OCI-LY7 (cell line): Measurements from ENCODE around the gene KCNJ2. TPM values are rescaled to one million over a fixed set of nuclear protein-coding genes. Genes with fewer than 3 reads are reported as not detected.

Experiments used
- BruUV-seq: library from RNA; stranded (reverse); fragments of 400-500 nt; replicated peaks from 2 replicates; lab custom pipeline; 2021; lab: Mats Ljungman, UMichigan
- CTCF ChIA-PET: fragments of 300-600 bp; sonication (Branson Sonifier 250); formaldehyde crosslinking; loops from one replicate; lab custom pipeline; 2022; ENCODE audit warnings: antibody characterized with exemption; ENCODE audit not compliant: unreplicated experiment; lab: Charles Lee
- POLR2A ChIA-PET: fragments of 300-600 bp; sonication (Branson Sonifier 250); formaldehyde crosslinking; loops from one replicate; lab custom pipeline; 2022; ENCODE audit warnings: antibody characterized with exemption; lab: Charles Lee
- DNase-seq: peaks from one replicate; pipeline ENCODE4 v3.0.0-alpha.2; 2015; ENCODE audit warnings: low spot score
- H2AFZ ChIP-seq: fragments of 200-600 bp; sonication (generic), shearing (Covaris generic); 2 replicates; pipeline ENCODE4 v1.6.1; 2014; ENCODE audit warnings: mild to moderate bottlenecking, antibody characterized with exemption, low read length, moderate library complexity
- H3K27ac ChIP-seq: fragments of 200-600 bp; sonication (generic); 2 replicates; pipeline ENCODE4 v1.5.1; 2014; ENCODE audit warnings: mixed run types, low read depth, mild to moderate bottlenecking, moderate library complexity, low read length, inconsistent platforms; ENCODE audit not compliant: poor library complexity, severe bottlenecking
- H3K36me3 ChIP-seq: fragments of 200-600 bp; sonication (generic); 2 replicates; pipeline ENCODE4 v1.6.1; 2014; ENCODE audit warnings: mild to moderate bottlenecking, antibody characterized with exemption, low read length, moderate library complexity, mixed read lengths; ENCODE audit not compliant: insufficient read depth
- H3K4me1 ChIP-seq: fragments of 200-600 bp; sonication (generic); 2 replicates; pipeline ENCODE4 v1.5.1; 2014; ENCODE audit warnings: mild to moderate bottlenecking, low read length; ENCODE audit not compliant: insufficient read depth, poor library complexity, severe bottlenecking
- H3K4me2 ChIP-seq: fragments of 200-600 bp; sonication (generic); 2 replicates; pipeline ENCODE4 v1.6.1; 2014; ENCODE audit warnings: mild to moderate bottlenecking, low read length
- H3K4me3 ChIP-seq: fragments of 200-600 bp; sonication (generic); 2 replicates; pipeline ENCODE4 v1.5.1; 2014; ENCODE audit warnings: mild to moderate bottlenecking, low read depth, low read length; ENCODE audit not compliant: poor library complexity, severe bottlenecking
- H3K79me2 ChIP-seq: fragments of 200-600 bp; sonication (generic); 2 replicates; pipeline ENCODE4 v1.6.1; 2016; ENCODE audit warnings: low read depth, mild to moderate bottlenecking, low read length, moderate library complexity, mixed read lengths; ENCODE audit not compliant: insufficient read depth
- H3K9me2 ChIP-seq: fragments of 200-600 bp; sonication (generic); 2 replicates; pipeline ENCODE4 v1.6.1; 2016; ENCODE audit warnings: mild to moderate bottlenecking, low read length, mixed read lengths; ENCODE audit not compliant: insufficient read depth
- H3K9me3 ChIP-seq: fragments of 200-600 bp; sonication (generic); 2 replicates; pipeline ENCODE4 v1.6.1; 2014; ENCODE audit warnings: mild to moderate bottlenecking, mixed run types, low read length, mixed read lengths
- H4K20me1 ChIP-seq: fragments of 200-600 bp; sonication (generic); 2 replicates; pipeline ENCODE4 v1.6.1; 2014; ENCODE audit warnings: mild to moderate bottlenecking, antibody characterized with exemption, low read length, moderate library complexity, mixed read lengths; ENCODE audit not compliant: insufficient read depth
- EZH2phosphoT487 ChIP-seq: fragments of 200-600 bp; sonication (generic); IDR thresholded peaks from 2 replicates; pipeline ENCODE4 v1.6.1; 2018; ENCODE audit warnings: low read depth, borderline replicate concordance, mild to moderate bottlenecking, mixed run types, antibody characterized with exemption, low read length, moderate library complexity, mixed read lengths
- intact Hi-C: fragments of 100-400 bp; cut with micrococcal nuclease; formaldehyde crosslinking; loops from one replicate; pipeline ENCODE4 v1.10.0; 2022; ENCODE audit not compliant: unreplicated experiment
- total RNA-seq, 2 experiments: library from RNA; depleted of rRNA in 1 of 2; stranded (reverse); fragments of >200 nt in 1 of 2; shearing (Covaris generic) in 1 of 2; gene quantifications; 2 replicates each; pipeline ENCODE4 v1.2.3, GENCODE V29; 2014 to 2022
- TF ChIP-seq, protein P1 (sequence below): fragments of 200-600 bp; sonication (generic); conservative IDR thresholded peaks from 2 replicates; pipeline ENCODE4 v1.5.1; 2014; ENCODE audit warnings: mild to moderate bottlenecking, antibody characterized with exemption, low read length, moderate library complexity, mixed read lengths

Gene KCNJ2
- total RNA-seq, 2 experiments from 2014 or later = 0.55 to 0.88 TPM

GRCh38 chr17:70158180-70158579 is 11.2 kb upstream of the KCNJ2 start:
- Histone ChIP-seq H3K9me2 (no peaks in the 10 kb centered on the region), H3K4me2 (no peak overlapping the region), H3K4me1 (no peaks in the 10 kb centered on the region), H3K4me3 (no peak overlapping the region), H3K79me2 (no peaks in the 10 kb centered on the region), H3K27ac (no peak overlapping the region), H4K20me1 (no peaks in the 10 kb centered on the region), H3K36me3 (no peaks in the 10 kb centered on the region), H2AFZ (no peak overlapping the region), H3K9me3 (no peaks in the 10 kb centered on the region)
- intact Hi-C loops = no loop called here
- BruUV-seq = no TSS peak
- POLR2A ChIA-PET = interaction anchor here (0.6 to 0.8 kb wide), 3 partner anchors 9 to 847 kb away, joined by 3 to 5 read pairs (median 3); no protein-coding TSS in a partner anchor
- no peak for DNase-seq
- CTCF ChIA-PET = interaction anchor here (0.6 to 1.1 kb wide), 2 partner anchors 9 to 151 kb away, joined by 3 to 5 read pairs; no protein-coding TSS in a partner anchor
- TF ChIP-seq, protein P1, sequence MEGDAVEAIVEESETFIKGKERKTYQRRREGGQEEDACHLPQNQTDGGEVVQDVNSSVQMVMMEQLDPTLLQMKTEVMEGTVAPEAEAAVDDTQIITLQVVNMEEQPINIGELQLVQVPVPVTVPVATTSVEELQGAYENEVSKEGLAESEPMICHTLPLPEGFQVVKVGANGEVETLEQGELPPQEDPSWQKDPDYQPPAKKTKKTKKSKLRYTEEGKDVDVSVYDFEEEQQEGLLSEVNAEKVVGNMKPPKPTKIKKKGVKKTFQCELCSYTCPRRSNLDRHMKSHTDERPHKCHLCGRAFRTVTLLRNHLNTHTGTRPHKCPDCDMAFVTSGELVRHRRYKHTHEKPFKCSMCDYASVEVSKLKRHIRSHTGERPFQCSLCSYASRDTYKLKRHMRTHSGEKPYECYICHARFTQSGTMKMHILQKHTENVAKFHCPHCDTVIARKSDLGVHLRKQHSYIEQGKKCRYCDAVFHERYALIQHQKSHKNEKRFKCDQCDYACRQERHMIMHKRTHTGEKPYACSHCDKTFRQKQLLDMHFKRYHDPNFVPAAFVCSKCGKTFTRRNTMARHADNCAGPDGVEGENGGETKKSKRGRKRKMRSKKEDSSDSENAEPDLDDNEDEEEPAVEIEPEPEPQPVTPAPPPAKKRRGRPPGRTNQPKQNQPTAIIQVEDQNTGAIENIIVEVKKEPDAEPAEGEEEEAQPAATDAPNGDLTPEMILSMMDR = no peak
- no peak for TF ChIP-seq EZH2phosphoT487

GRCh38 chr17:70158591-70158990 is 10.7 kb upstream of the KCNJ2 start:
- H3K27ac ChIP-seq = no peak overlapping the region
- no peak overlapping the region for H3K4me3 ChIP-seq
- ChIA-PET POLR2A (no interaction called here), CTCF (interaction anchor here (1.1 to 1.2 kb wide), 2 partner anchors 9 kb away, joined by 3 read pairs; no protein-coding TSS in a partner anchor)
- intact Hi-C loops = no loop called here
- no peak for DNase-seq
- H3K4me2 ChIP-seq = no peak overlapping the region
- no peaks in the 10 kb centered on the region for H3K9me2 ChIP-seq
- H3K79me2 ChIP-seq = no peaks in the 10 kb centered on the region
- no peak overlapping the region for H2AFZ ChIP-seq
- BruUV-seq = no TSS peak
- H4K20me1 ChIP-seq = no peaks in the 10 kb centered on the region
- TF ChIP-seq EZH2phosphoT487 = no peak
- TF ChIP-seq, protein P1 = no peak
- H3K36me3 ChIP-seq = no peaks in the 10 kb centered on the region
- H3K4me1 ChIP-seq = no peaks in the 10 kb centered on the region
- no peaks in the 10 kb centered on the region for H3K9me3 ChIP-seq

DNA sequence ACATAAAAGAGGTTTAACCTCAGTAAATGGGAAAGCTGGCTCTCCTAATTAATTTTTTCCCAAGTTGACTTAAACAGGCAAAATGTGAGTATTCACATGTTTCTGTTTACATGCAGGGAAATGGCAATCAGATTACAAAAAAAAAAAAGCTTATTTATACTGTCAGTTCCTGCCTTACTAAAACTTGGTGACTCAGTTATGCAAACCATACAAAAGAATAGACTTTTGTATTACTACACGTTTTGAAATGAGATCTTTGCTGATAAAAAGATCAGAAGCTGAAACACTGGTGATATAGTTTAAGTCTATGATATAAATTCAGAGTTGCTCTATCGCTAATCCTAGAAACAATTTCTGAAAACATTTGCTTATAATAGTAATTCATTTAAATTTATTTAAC is 9.4 kb upstream of the KCNJ2 start:
- TF ChIP-seq, protein P1 = no peak
- no peak for TF ChIP-seq EZH2phosphoT487
- ChIA-PET CTCF (interaction anchor here (0.6 to 1.2 kb wide), 2 partner anchors 10 to 899 kb away, joined by 3 read pairs; no protein-coding TSS in a partner anchor), POLR2A (interaction anchor here (0.6 to 0.9 kb wide), 4 partner anchors 8 to 551 kb away, joined by 3 to 4 read pairs (median 3); no protein-coding TSS in a partner anchor)
- BruUV-seq = no TSS peak
- no peaks in the 10 kb centered on the region for H3K9me3 ChIP-seq
- H3K4me1 ChIP-seq = no peaks in the 10 kb centered on the region
- no peak for DNase-seq
- H3K4me3 ChIP-seq = no peak overlapping the region
- H3K9me2 ChIP-seq = no peaks in the 10 kb centered on the region
- H3K79me2 ChIP-seq = no peaks in the 10 kb centered on the region
- H3K36me3 ChIP-seq = no peaks in the 10 kb centered on the region
- H3K4me2 ChIP-seq = no peak overlapping the region
- H2AFZ ChIP-seq = no peak overlapping the region
- H3K27ac ChIP-seq = no peak overlapping the region
- intact Hi-C loops = loop anchor here (10.0 kb wide), 2 partner anchors 745 to 835 kb away; partner anchors contain the start of genes ABCA5 and MAP2K6
- no peaks in the 10 kb centered on the region for H4K20me1 ChIP-seq
